ENCODE data around the gene SV2B. TPM values are rescaled to one million over a fixed set of nuclear protein-coding genes. Genes with fewer than 3 reads are reported as not detected.

The SV2B gene
- polyA plus RNA-seq, 2 donors: 0.02 to 0.07 TPM

- H3K9me3 ChIP-seq (ENCODE audit: control insufficient read depth in 2 of 2, insufficient read depth in 1 of 2, low read depth in 1 of 2, low read length in 1 of 2): no peaks in the 10 kb centered on the region
- H3K4me3 ChIP-seq (ENCODE audit: low read depth in 1 of 2, low read length in 2 of 2): no peak overlapping the region
- H3K4me1 ChIP-seq (ENCODE audit: control insufficient read depth in 2 of 2, insufficient read depth in 2 of 2, low read length in 1 of 2): no peaks in the 10 kb centered on the region
- H3K27ac ChIP-seq (ENCODE audit: low read depth in 2 of 2, low read length in 1 of 2): no peak overlapping the region
- H3K27me3 ChIP-seq (ENCODE audit: control insufficient read depth in 1 of 2, insufficient read depth in 2 of 2, low read length in 2 of 2): no peaks in the 10 kb centered on the region
- no peaks in the 10 kb centered on the region for H3K36me3 ChIP-seq (ENCODE audit: control insufficient read depth in 2 of 2, insufficient read depth in 2 of 2, low read length in 1 of 2)
These were observed 68.4 kb downstream of the SV2B start for GRCh38 chr15:91168457-91168856.

DNA sequence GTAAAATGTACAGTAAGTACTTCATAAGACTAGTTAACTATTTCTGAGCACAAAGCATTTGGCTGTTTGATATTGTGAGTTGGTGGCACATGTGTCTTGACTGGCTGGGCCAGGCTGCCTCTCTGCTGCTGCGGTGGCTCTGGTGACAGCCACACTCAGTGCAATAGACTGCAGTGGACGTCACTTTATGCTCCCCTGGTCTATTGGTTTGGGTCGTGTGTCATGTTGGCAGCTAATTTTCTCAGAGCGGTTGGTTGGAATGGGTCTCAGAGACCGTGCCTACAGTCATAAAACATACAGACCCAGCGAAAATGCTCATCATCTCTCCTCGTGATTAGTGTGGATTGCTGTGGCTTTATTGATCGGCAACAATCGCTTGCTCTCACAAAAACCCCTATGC is 71.3 kb downstream of the SV2B start:
- H3K9me3 ChIP-seq (ENCODE audit: control insufficient read depth in 2 of 2, insufficient read depth in 1 of 2, low read depth in 1 of 2, low read length in 1 of 2): no peaks in the 10 kb centered on the region
- no peaks in the 10 kb centered on the region for H3K27me3 ChIP-seq (ENCODE audit: control insufficient read depth in 1 of 2, insufficient read depth in 2 of 2, low read length in 2 of 2)
- no peak overlapping the region for H3K27ac ChIP-seq (ENCODE audit: low read depth in 2 of 2, low read length in 1 of 2)
- H3K36me3 ChIP-seq (ENCODE audit: control insufficient read depth in 2 of 2, insufficient read depth in 2 of 2, low read length in 1 of 2): no peaks in the 10 kb centered on the region
- H3K4me1 ChIP-seq (ENCODE audit: control insufficient read depth in 2 of 2, insufficient read depth in 2 of 2, low read length in 1 of 2): no peaks in the 10 kb centered on the region
- no peak overlapping the region for H3K4me3 ChIP-seq (ENCODE audit: low read depth in 1 of 2, low read length in 2 of 2)
- 74 to 75% methylated on average over 9 of the region's 9 CpGs for WGBS, 2 donors

DNA sequence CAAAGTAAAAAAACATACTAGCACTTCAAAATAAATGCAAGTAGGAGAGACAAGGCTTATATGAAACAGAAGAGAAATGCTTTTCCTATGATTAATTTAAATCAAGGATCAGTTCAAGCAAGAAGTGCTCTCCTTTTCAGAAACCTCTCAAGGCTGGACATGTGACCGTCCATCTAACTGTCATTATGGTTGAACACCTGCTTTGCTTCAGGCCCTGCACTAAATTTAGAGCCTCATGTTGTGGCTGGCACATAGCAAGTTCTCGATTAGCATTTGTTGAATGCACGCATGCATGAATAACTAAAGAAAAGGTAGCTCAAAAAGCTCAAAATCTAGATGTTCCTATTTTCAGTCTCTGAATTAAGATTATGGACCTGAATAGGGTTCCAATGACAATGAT is 82.0 kb downstream of the SV2B start:
- 77 to 87% methylated on average over 3 of the region's 3 CpGs for WGBS, 2 donors

GRCh38 chr15:91183596-91183995 is 83.5 kb downstream of the SV2B start:
- 25 to 27% methylated on average over 6 of the region's 6 CpGs for WGBS, 2 donors
- Histone ChIP-seq H3K27me3 (ENCODE audit: control insufficient read depth in 1 of 2, insufficient read depth in 2 of 2, low read length in 2 of 2) (no peaks in the 10 kb centered on the region), H3K4me1 (ENCODE audit: control insufficient read depth in 2 of 2, insufficient read depth in 2 of 2, low read length in 1 of 2) (no peaks in the 10 kb centered on the region), H3K36me3 (ENCODE audit: control insufficient read depth in 2 of 2, insufficient read depth in 2 of 2, low read length in 1 of 2) (no peaks in the 10 kb centered on the region), H3K4me3 (ENCODE audit: low read depth in 1 of 2, low read length in 2 of 2) (no peak overlapping the region), H3K9me3 (ENCODE audit: control insufficient read depth in 2 of 2, insufficient read depth in 1 of 2, low read depth in 1 of 2, low read length in 1 of 2) (no peaks in the 10 kb centered on the region), H3K27ac (ENCODE audit: low read depth in 2 of 2, low read length in 1 of 2) (no peak overlapping the region)

More for the DNA sequence above, 82.0 kb downstream of the SV2B start:
- H3K4me1 ChIP-seq (ENCODE audit: control insufficient read depth in 2 of 2, insufficient read depth in 2 of 2, low read length in 1 of 2): no peaks in the 10 kb centered on the region
- no peaks in the 10 kb centered on the region for H3K36me3 ChIP-seq (ENCODE audit: control insufficient read depth in 2 of 2, insufficient read depth in 2 of 2, low read length in 1 of 2)
- H3K4me3 ChIP-seq (ENCODE audit: low read depth in 1 of 2, low read length in 2 of 2): no peak overlapping the region
- no peaks in the 10 kb centered on the region for H3K27me3 ChIP-seq (ENCODE audit: control insufficient read depth in 1 of 2, insufficient read depth in 2 of 2, low read length in 2 of 2)
- H3K9me3 ChIP-seq (ENCODE audit: control insufficient read depth in 2 of 2, insufficient read depth in 1 of 2, low read depth in 1 of 2, low read length in 1 of 2): no peaks in the 10 kb centered on the region
- H3K27ac ChIP-seq (ENCODE audit: low read depth in 2 of 2, low read length in 1 of 2): no peak overlapping the region

DNA sequence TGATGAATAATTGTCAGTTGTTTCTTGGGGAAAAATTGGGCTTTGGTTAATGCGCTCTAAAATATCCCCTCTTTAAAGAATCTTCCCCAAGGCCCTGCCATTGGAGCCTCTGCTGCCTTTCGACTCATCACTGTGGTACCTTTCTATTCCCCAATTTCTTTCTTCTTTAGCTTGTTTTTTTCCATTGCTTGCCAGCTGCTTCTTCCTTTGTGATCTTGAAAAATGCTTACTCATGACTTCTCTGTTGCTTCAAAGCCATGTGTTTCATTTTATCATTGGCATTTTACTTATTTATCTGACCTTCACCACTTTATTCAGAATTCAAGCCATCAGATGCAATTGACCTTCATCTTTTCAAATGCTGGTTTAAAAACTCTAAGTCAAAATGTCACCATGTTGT is 84.4 kb downstream of the SV2B start:
- no peak overlapping the region for H3K4me3 ChIP-seq (ENCODE audit: low read depth in 1 of 2, low read length in 2 of 2)
- 83 to 93% methylated on average over 2 of the region's 2 CpGs for WGBS, 2 donors
- no peak overlapping the region for H3K27ac ChIP-seq (ENCODE audit: low read depth in 2 of 2, low read length in 1 of 2)
- H3K4me1 ChIP-seq (ENCODE audit: control insufficient read depth in 2 of 2, insufficient read depth in 2 of 2, low read length in 1 of 2): no peaks in the 10 kb centered on the region
- no peaks in the 10 kb centered on the region for H3K9me3 ChIP-seq (ENCODE audit: control insufficient read depth in 2 of 2, insufficient read depth in 1 of 2, low read depth in 1 of 2, low read length in 1 of 2)
- H3K36me3 ChIP-seq (ENCODE audit: control insufficient read depth in 2 of 2, insufficient read depth in 2 of 2, low read length in 1 of 2): no peaks in the 10 kb centered on the region
- H3K27me3 ChIP-seq (ENCODE audit: control insufficient read depth in 1 of 2, insufficient read depth in 2 of 2, low read length in 2 of 2): no peaks in the 10 kb centered on the region

- Histone ChIP-seq H3K27ac (ENCODE audit: low read depth in 2 of 2, low read length in 1 of 2) (no peak overlapping the region), H3K9me3 (ENCODE audit: control insufficient read depth in 2 of 2, insufficient read depth in 1 of 2, low read depth in 1 of 2, low read length in 1 of 2) (no peaks in the 10 kb centered on the region), H3K4me1 (ENCODE audit: control insufficient read depth in 2 of 2, insufficient read depth in 2 of 2, low read length in 1 of 2) (no peaks in the 10 kb centered on the region), H3K36me3 (ENCODE audit: control insufficient read depth in 2 of 2, insufficient read depth in 2 of 2, low read length in 1 of 2) (no peaks in the 10 kb centered on the region), H3K4me3 (ENCODE audit: low read depth in 1 of 2, low read length in 2 of 2) (no peak overlapping the region), H3K27me3 (ENCODE audit: control insufficient read depth in 1 of 2, insufficient read depth in 2 of 2, low read length in 2 of 2) (no peaks in the 10 kb centered on the region)
- WGBS, 2 donors: 41 to 49% methylated on average over 6 of the region's 6 CpGs
These were observed 87.0 kb downstream of the SV2B start for GRCh38 chr15:91186904-91187656.

- Histone ChIP-seq H3K4me3 (ENCODE audit: low read depth in 1 of 2, low read length in 2 of 2) (no peak overlapping the region), H3K27ac (ENCODE audit: low read depth in 2 of 2, low read length in 1 of 2) (no peak overlapping the region), H3K9me3 (ENCODE audit: control insufficient read depth in 2 of 2, insufficient read depth in 1 of 2, low read depth in 1 of 2, low read length in 1 of 2) (no peaks in the 10 kb centered on the region), H3K4me1 (ENCODE audit: control insufficient read depth in 2 of 2, insufficient read depth in 2 of 2, low read length in 1 of 2) (no peaks in the 10 kb centered on the region), H3K27me3 (ENCODE audit: control insufficient read depth in 1 of 2, insufficient read depth in 2 of 2, low read length in 2 of 2) (no peaks in the 10 kb centered on the region), H3K36me3 (ENCODE audit: control insufficient read depth in 2 of 2, insufficient read depth in 2 of 2, low read length in 1 of 2) (no peaks in the 10 kb centered on the region)
- WGBS, 2 donors: 74 to 85% methylated on average over 1 of the region's 1 CpG
These were observed 92.2 kb downstream of the SV2B start for GRCh38 chr15:91192285-91192684.

DNA sequence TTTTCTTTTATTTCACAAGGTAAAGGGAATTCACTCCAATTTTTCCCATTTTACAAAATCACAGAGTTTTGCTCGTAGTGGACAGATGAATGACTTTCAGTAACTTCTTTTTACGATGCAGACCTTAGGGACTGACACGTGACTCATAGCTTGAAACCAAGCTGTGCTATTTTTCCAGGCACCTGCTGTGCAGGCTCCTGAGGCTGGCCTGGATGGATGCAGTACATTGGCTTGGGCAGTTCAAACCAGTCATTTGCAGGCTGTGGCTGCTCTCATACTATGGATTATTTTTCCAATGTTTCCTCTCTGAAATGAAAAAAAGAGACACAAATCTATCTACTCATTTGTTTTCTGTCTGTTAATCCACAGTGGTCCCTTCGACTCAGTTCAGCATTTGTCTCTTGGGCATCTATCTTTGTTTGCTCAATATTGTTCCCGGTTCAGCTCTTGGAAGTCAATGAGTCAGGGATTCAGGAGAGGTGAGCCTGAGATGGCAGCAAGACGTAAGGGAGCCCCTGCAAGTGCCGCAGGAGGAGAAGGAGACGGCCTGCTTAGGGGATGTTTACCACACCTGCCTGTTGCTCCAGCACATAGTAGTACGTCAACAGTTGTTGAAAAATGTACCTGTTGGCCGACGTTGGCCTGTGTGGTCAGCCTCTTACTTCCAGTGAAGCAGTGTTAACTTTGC is 92.8 kb downstream of the SV2B start:
- Histone ChIP-seq H3K9me3 (ENCODE audit: control insufficient read depth in 2 of 2, insufficient read depth in 1 of 2, low read depth in 1 of 2, low read length in 1 of 2) (no peaks in the 10 kb centered on the region), H3K36me3 (ENCODE audit: control insufficient read depth in 2 of 2, insufficient read depth in 2 of 2, low read length in 1 of 2) (no peaks in the 10 kb centered on the region), H3K27me3 (ENCODE audit: control insufficient read depth in 1 of 2, insufficient read depth in 2 of 2, low read length in 2 of 2) (no peaks in the 10 kb centered on the region), H3K27ac (ENCODE audit: low read depth in 2 of 2, low read length in 1 of 2) (no peak overlapping the region), H3K4me1 (ENCODE audit: control insufficient read depth in 2 of 2, insufficient read depth in 2 of 2, low read length in 1 of 2) (no peaks in the 10 kb centered on the region), H3K4me3 (ENCODE audit: low read depth in 1 of 2, low read length in 2 of 2) (no peak overlapping the region)
- WGBS, 2 donors: 75% methylated on average over 11 of the region's 11 CpGs

- Histone ChIP-seq H3K27ac (ENCODE audit: low read depth in 2 of 2, low read length in 1 of 2) (no peak overlapping the region), H3K4me1 (ENCODE audit: control insufficient read depth in 2 of 2, insufficient read depth in 2 of 2, low read length in 1 of 2) (no peaks in the 10 kb centered on the region), H3K9me3 (ENCODE audit: control insufficient read depth in 2 of 2, insufficient read depth in 1 of 2, low read depth in 1 of 2, low read length in 1 of 2) (no peaks in the 10 kb centered on the region), H3K27me3 (ENCODE audit: control insufficient read depth in 1 of 2, insufficient read depth in 2 of 2, low read length in 2 of 2) (no peaks in the 10 kb centered on the region), H3K4me3 (ENCODE audit: low read depth in 1 of 2, low read length in 2 of 2) (no peak overlapping the region), H3K36me3 (ENCODE audit: control insufficient read depth in 2 of 2, insufficient read depth in 2 of 2, low read length in 1 of 2) (no peaks in the 10 kb centered on the region)
- WGBS, 2 donors: 38 to 41% methylated on average over 2 of the region's 2 CpGs
These were observed 93.3 kb downstream of the SV2B start for GRCh38 chr15:91193378-91193720.

DNA sequence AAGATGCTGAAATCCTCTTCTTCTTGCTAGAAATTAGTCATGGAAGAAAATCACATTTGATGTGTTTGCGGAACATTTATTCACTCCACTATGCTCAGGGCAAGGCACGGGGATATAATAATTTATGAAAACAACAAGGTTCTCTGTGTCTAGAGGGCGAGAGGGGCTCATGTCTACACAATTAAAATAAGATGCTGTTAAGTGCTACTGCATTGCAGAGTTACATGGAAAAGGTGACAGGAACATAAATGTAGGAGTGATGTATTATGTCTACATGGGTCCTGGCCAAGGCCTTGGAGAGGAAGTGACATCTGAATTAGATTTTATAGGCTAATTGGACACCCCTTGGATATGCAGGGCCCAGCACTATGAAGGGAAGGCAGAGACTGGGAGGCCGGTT is 96.1 kb downstream of the SV2B start:
- Histone ChIP-seq H3K4me1 (ENCODE audit: control insufficient read depth in 2 of 2, insufficient read depth in 2 of 2, low read length in 1 of 2) (peaks cover 0 to 3% of the 10 kb centered on the region in 2 donors), H3K4me3 (ENCODE audit: low read depth in 1 of 2, low read length in 2 of 2) (no peak overlapping the region), H3K27ac (ENCODE audit: low read depth in 2 of 2, low read length in 1 of 2) (no peak overlapping the region), H3K27me3 (ENCODE audit: control insufficient read depth in 1 of 2, insufficient read depth in 2 of 2, low read length in 2 of 2) (no peaks in the 10 kb centered on the region), H3K36me3 (ENCODE audit: control insufficient read depth in 2 of 2, insufficient read depth in 2 of 2, low read length in 1 of 2) (no peaks in the 10 kb centered on the region), H3K9me3 (ENCODE audit: control insufficient read depth in 2 of 2, insufficient read depth in 1 of 2, low read depth in 1 of 2, low read length in 1 of 2) (no peaks in the 10 kb centered on the region)
- WGBS, 2 donors: 82% methylated on average over 4 of the region's 4 CpGs
